Neural cell (in vitro differentiated cells): ENCODE results near the gene PRKACB. TPM values are rescaled to one million over a fixed set of nuclear protein-coding genes. Genes with fewer than 3 reads are reported as not detected.

Source experiments
- H2AFZ ChIP-seq: fragments of 200-600, 300-800 bp; sonication (generic), shearing (Covaris generic); 2 replicates; pipeline ENCODE4 v1.6.0; 2014; ENCODE audit warnings: low read depth, mild to moderate bottlenecking, antibody characterized with exemption, low read length, moderate library complexity
- H3F3A ChIP-seq: fragments of 200-600 bp; shearing (Covaris generic); 2 replicates; pipeline ENCODE4 v1.6.1; 2016; ENCODE audit warnings: mild to moderate bottlenecking, moderate library complexity, mixed read lengths, antibody characterized with exemption, low read length; ENCODE audit not compliant: insufficient read depth, poor library complexity, severe bottlenecking
- H3K27ac ChIP-seq: fragments of 200-600, 300-800 bp; sonication (generic), shearing (Covaris generic); 2 replicates; pipeline ENCODE4 v1.5.1; 2014; ENCODE audit warnings: mild to moderate bottlenecking, low read length, moderate library complexity
- H3K27me3 ChIP-seq: fragments of 300-800, 200-600 bp; sonication (generic), shearing (Covaris generic); 2 replicates; pipeline ENCODE4 v1.6.0; 2014; ENCODE audit warnings: mild to moderate bottlenecking, low read depth, low read length, moderate library complexity; ENCODE audit not compliant: insufficient read depth
- H3K36me3 ChIP-seq: fragments of 300-800, 200-600 bp; sonication (generic), shearing (Covaris generic); 2 replicates; pipeline ENCODE4 v1.5.1; 2014; ENCODE audit warnings: mild to moderate bottlenecking, antibody characterized with exemption, low read length, moderate library complexity; ENCODE audit not compliant: insufficient read depth
- H3K4me2 ChIP-seq: fragments of 300-800, 200-600 bp; sonication (generic), shearing (Covaris generic); 2 replicates; pipeline ENCODE4 v1.6.0; 2014; ENCODE audit warnings: mild to moderate bottlenecking, low read length
- H3K4me3 ChIP-seq: fragments of 300-800, 200-600 bp; sonication (generic), shearing (Covaris generic); 2 replicates; pipeline ENCODE4 v1.5.1; 2014; ENCODE audit warnings: mild to moderate bottlenecking, low read length, moderate library complexity
- H3K79me2 ChIP-seq: fragments of 200-600 bp; shearing (Covaris generic); replicated peaks from 2 replicates; pipeline ENCODE4 v1.6.0; 2014; ENCODE audit warnings: mild to moderate bottlenecking, low read length, moderate library complexity; ENCODE audit not compliant: insufficient read depth
- H3K9ac ChIP-seq: fragments of 300-800, 200-600 bp; sonication (generic), shearing (Covaris generic); 2 replicates; pipeline ENCODE4 v1.6.1; 2016; ENCODE audit warnings: mild to moderate bottlenecking, low read length, mixed read lengths
- H3K9me2 ChIP-seq: fragments of 200-600 bp; shearing (Covaris generic); 2 replicates; pipeline ENCODE4 v1.6.1; 2016; ENCODE audit warnings: mild to moderate bottlenecking, low read length, mixed read lengths; ENCODE audit not compliant: insufficient read depth
- H3K9me3 ChIP-seq: fragments of 200-600, 300-800 bp; sonication (generic), shearing (Covaris generic); 2 replicates; pipeline ENCODE4 v1.6.1; 2016; ENCODE audit warnings: mild to moderate bottlenecking, mixed run types, low read length, moderate library complexity, mixed read lengths
- H4K20me1 ChIP-seq: fragments of 200-600 bp; shearing (Covaris generic); 2 replicates; pipeline ENCODE4 v1.6.1; 2016; ENCODE audit warnings: mild to moderate bottlenecking, mixed run types; ENCODE audit not compliant: insufficient read depth
- EP300 ChIP-seq: fragments of 450-650 bp; conservative IDR thresholded peaks from 2 replicates; pipeline ENCODE4 v1.6.1; 2014; ENCODE audit warnings: antibody characterized with exemption, mild to moderate bottlenecking, moderate library complexity; ENCODE audit not compliant: poor library complexity, severe bottlenecking
- MXI1 ChIP-seq: fragments of 450-650 bp; conservative IDR thresholded peaks from 2 replicates; pipeline ENCODE4 v1.6.1; 2014; ENCODE audit warnings: antibody characterized with exemption, mild to moderate bottlenecking; ENCODE audit not compliant: poor library complexity, severe bottlenecking
- POLR2AphosphoS5 ChIP-seq: IDR thresholded peaks from 2 replicates; pipeline ENCODE4 v1.6.1; 2012
- SMC3 ChIP-seq: fragments of 450-650 bp; conservative IDR thresholded peaks from 2 replicates; pipeline ENCODE4 v1.6.1; 2014; ENCODE audit warnings: antibody characterized with exemption, mild to moderate bottlenecking, moderate library complexity; ENCODE audit not compliant: poor library complexity
- TAF1 ChIP-seq: IDR thresholded peaks from 2 replicates; pipeline ENCODE4 v1.6.1; 2012; ENCODE audit warnings: low read depth
- polyA plus RNA-seq: library from polyadenylated mRNA; depleted of rRNA; stranded (reverse); fragments of >200 nt; gene quantifications from 2 replicates; pipeline ENCODE4 v1.2.3, GENCODE V29; 2014
- TF ChIP-seq, protein P1 (sequence below): IDR thresholded peaks from 2 replicates; pipeline ENCODE4 v1.6.1; 2012; ENCODE audit warnings: borderline replicate concordance
- TF ChIP-seq, protein P2 (sequence below): fragments of 450-650 bp; IDR thresholded peaks from 2 replicates; pipeline ENCODE4 v1.5.1; 2014; ENCODE audit warnings: antibody characterized with exemption, mild to moderate bottlenecking, moderate library complexity; ENCODE audit not compliant: poor library complexity, severe bottlenecking

Gene PRKACB
- polyA plus RNA-seq, 1 donor from 2014 or later: 979 TPM

DNA sequence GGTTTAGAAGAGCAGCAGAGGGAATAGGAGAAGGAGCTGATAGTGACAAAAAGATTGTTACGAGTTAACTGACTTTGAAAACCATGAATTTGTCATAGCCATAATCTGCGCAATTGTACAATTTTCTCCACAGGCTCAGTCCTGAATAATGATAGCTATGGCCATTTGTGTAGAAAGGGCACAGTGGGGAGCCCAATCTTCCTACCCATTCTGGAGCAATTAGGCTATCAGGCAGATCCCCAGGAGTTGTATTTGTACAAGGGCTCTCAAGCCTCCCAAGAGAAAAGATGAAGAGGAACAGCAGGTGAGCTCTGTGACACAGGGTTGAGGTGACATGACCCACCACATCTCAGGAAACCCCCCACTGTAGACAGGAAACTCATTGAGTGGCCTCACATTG lies 115.3 kb downstream of the PRKACB start:
- TF ChIP-seq POLR2AphosphoS5 (peak; percentile 99), EP300 (peak; percentile 97), TAF1 (no peak), SMC3 (peak; percentile 23)
- TF ChIP-seq, protein P1, sequence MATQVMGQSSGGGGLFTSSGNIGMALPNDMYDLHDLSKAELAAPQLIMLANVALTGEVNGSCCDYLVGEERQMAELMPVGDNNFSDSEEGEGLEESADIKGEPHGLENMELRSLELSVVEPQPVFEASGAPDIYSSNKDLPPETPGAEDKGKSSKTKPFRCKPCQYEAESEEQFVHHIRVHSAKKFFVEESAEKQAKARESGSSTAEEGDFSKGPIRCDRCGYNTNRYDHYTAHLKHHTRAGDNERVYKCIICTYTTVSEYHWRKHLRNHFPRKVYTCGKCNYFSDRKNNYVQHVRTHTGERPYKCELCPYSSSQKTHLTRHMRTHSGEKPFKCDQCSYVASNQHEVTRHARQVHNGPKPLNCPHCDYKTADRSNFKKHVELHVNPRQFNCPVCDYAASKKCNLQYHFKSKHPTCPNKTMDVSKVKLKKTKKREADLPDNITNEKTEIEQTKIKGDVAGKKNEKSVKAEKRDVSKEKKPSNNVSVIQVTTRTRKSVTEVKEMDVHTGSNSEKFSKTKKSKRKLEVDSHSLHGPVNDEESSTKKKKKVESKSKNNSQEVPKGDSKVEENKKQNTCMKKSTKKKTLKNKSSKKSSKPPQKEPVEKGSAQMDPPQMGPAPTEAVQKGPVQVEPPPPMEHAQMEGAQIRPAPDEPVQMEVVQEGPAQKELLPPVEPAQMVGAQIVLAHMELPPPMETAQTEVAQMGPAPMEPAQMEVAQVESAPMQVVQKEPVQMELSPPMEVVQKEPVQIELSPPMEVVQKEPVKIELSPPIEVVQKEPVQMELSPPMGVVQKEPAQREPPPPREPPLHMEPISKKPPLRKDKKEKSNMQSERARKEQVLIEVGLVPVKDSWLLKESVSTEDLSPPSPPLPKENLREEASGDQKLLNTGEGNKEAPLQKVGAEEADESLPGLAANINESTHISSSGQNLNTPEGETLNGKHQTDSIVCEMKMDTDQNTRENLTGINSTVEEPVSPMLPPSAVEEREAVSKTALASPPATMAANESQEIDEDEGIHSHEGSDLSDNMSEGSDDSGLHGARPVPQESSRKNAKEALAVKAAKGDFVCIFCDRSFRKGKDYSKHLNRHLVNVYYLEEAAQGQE: peak; percentile 91
- TF ChIP-seq, protein P2, sequence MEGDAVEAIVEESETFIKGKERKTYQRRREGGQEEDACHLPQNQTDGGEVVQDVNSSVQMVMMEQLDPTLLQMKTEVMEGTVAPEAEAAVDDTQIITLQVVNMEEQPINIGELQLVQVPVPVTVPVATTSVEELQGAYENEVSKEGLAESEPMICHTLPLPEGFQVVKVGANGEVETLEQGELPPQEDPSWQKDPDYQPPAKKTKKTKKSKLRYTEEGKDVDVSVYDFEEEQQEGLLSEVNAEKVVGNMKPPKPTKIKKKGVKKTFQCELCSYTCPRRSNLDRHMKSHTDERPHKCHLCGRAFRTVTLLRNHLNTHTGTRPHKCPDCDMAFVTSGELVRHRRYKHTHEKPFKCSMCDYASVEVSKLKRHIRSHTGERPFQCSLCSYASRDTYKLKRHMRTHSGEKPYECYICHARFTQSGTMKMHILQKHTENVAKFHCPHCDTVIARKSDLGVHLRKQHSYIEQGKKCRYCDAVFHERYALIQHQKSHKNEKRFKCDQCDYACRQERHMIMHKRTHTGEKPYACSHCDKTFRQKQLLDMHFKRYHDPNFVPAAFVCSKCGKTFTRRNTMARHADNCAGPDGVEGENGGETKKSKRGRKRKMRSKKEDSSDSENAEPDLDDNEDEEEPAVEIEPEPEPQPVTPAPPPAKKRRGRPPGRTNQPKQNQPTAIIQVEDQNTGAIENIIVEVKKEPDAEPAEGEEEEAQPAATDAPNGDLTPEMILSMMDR: no peak

DNA sequence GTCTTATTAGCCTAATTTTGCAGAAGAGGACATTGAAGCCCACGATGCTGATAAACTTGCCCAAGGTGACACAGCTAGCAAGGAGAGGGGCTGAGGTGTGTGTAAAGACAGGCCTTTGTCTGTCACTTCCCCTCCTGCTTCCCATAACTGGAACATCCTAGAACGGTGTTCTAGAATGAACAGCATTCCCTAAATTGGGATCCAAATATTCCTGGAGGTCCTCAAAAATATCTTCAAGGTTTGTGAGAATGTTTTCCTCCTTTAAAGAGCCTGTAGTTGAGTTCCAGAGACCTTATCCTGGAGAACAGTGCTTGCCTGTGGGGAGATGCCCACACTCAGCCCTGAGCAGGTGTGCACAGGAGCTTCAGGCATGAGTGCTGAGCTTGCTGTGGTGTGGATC lies 115.9 kb downstream of the PRKACB start:
- TF ChIP-seq POLR2AphosphoS5: no peak
- TF ChIP-seq TAF1: no peak
- no peak for TF ChIP-seq MXI1
- TF ChIP-seq, protein P1: peak; percentile 75
- H3K9me3 ChIP-seq: no peaks in the 10 kb centered on the region
- no peak overlapping the region for H2AFZ ChIP-seq
- H3K27me3 ChIP-seq: no peaks in the 10 kb centered on the region
- no peaks in the 10 kb centered on the region for H3K79me2 ChIP-seq
- H4K20me1 ChIP-seq: no peaks in the 10 kb centered on the region
- peak overlapping the region; percentile 82 for H3K27ac ChIP-seq
- H3K9me2 ChIP-seq: no peaks in the 10 kb centered on the region
- H3K9ac ChIP-seq: peak overlapping the region; percentile 44
- peaks cover 16% of the 10 kb centered on the region for H3F3A ChIP-seq
- no peaks in the 10 kb centered on the region for H3K36me3 ChIP-seq
- H3K4me3 ChIP-seq: no peak overlapping the region
- no peak overlapping the region for H3K4me2 ChIP-seq

More for the DNA sequence above, 115.3 kb downstream of the PRKACB start:
- no peaks in the 10 kb centered on the region for H4K20me1 ChIP-seq
- no peaks in the 10 kb centered on the region for H3K9me2 ChIP-seq
- H3K9me3 ChIP-seq: no peaks in the 10 kb centered on the region
- no peaks in the 10 kb centered on the region for H3K36me3 ChIP-seq
- H3K4me2 ChIP-seq: no peak overlapping the region
- H3K4me3 ChIP-seq: no peak overlapping the region
- H3K27me3 ChIP-seq: no peaks in the 10 kb centered on the region
- no peak overlapping the region for H3K9ac ChIP-seq
- no peaks in the 10 kb centered on the region for H3K79me2 ChIP-seq
- H3F3A ChIP-seq: peaks cover 16% of the 10 kb centered on the region
- peak overlapping the region; percentile 82 for H3K27ac ChIP-seq
- no peak overlapping the region for H2AFZ ChIP-seq
